Neural crest cell (in vitro differentiated cells): ENCODE measurements around the gene EPHA7. TPM values are rescaled to one million over a fixed set of nuclear protein-coding genes. Genes with fewer than 3 reads are reported as not detected.

Experiments
- DNase-seq: peaks from one replicate; pipeline ENCODE4 v3.0.0; 2021; ENCODE audit warnings: low read depth, mixed read lengths, low spot score
- H3K27ac Mint-ChIP-seq: one replicate; pipeline ENCODE4 v1.8.0; 2021; ENCODE audit warnings: mild to moderate bottlenecking, mixed read lengths; ENCODE audit not compliant: unreplicated experiment
- H3K27me3 Mint-ChIP-seq: 2 replicates; pipeline ENCODE4 v1.8.0; 2021; ENCODE audit warnings: low read depth, mild to moderate bottlenecking, mixed read lengths
- H3K36me3 Mint-ChIP-seq: 2 replicates; pipeline ENCODE4 v1.8.0; 2021; ENCODE audit warnings: low read depth, mild to moderate bottlenecking, mixed read lengths
- H3K4me1 Mint-ChIP-seq: 2 replicates; pipeline ENCODE4 v1.8.0; 2021; ENCODE audit warnings: mixed read lengths
- H3K4me3 Mint-ChIP-seq: one replicate; pipeline ENCODE4 v1.8.0; 2021; ENCODE audit warnings: mild to moderate bottlenecking, mixed read lengths
- H3K9me3 Mint-ChIP-seq: 2 replicates; pipeline ENCODE4 v1.8.0; 2021; ENCODE audit warnings: mixed read lengths
- CTCF ChIP-seq: fragments of 200-600 bp; sonication (generic); conservative IDR thresholded peaks from 2 replicates; pipeline ENCODE4 v1.5.0; 2021; ENCODE audit warnings: antibody characterized with exemption, mild to moderate bottlenecking
- total RNA-seq: library from RNA; stranded (reverse); gene quantifications from 2 replicates; pipeline ENCODE4 v1.2.1, GENCODE V29; 2021

EPHA7 gene
- total RNA-seq, 1 donor from 2014 or later = 35.8 TPM

DNA sequence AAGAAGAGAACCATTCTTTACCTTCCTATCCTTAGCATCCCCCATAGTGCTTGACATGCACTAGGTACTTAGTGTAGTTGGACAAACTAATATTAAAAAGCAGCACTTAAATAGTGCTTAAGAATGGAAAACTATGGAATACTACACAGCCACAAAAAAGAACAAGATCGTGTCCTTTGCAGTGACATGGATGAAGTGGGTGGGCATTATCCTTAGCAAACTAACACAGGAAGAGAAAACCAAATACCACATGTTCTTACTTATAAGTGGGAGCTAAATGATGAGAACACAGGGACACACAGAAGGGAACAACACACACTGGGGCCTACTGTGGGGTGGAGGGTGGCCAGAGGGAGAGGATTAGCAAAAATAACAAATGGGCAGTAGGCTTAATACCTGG, 66.8 kb downstream of the EPHA7 start:
- no peaks in the 10 kb centered on the region for H3K27me3 Mint-ChIP-seq
- H3K36me3 Mint-ChIP-seq = peaks cover 20% of the 10 kb centered on the region
- H3K27ac Mint-ChIP-seq = no peak overlapping the region
- no peak for DNase-seq
- no peak overlapping the region for H3K4me3 Mint-ChIP-seq
- no peak for TF ChIP-seq CTCF
- H3K4me1 Mint-ChIP-seq = no peaks in the 10 kb centered on the region
- H3K9me3 Mint-ChIP-seq = peaks cover 7% of the 10 kb centered on the region

GRCh38 chr6:93351222-93351621, 68.1 kb downstream of the EPHA7 start:
- Mint-ChIP-seq H3K27me3 (no peaks in the 10 kb centered on the region), H3K9me3 (peaks cover 7% of the 10 kb centered on the region), H3K4me3 (no peak overlapping the region), H3K36me3 (peaks cover 13% of the 10 kb centered on the region), H3K4me1 (no peaks in the 10 kb centered on the region), H3K27ac (no peak overlapping the region)
- no peak for DNase-seq
- TF ChIP-seq CTCF = no peak

DNA sequence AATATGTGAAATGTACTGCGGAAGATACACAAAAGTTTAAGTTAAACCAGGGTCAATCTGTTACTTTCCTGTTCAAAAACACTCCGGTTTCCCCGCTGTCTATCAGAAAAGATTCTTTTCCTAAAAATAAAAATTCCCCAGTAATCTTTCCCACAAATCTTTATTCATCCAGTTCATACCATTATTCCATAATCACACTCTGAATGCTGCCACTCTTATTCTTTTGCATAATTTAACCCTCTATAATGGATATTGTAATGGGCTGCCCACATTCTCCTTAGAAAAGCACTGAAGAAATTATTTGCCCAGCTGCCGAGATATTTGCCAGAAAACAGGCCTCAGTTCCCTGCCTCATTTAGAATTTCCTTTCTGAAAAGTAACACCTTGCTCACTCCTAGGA, 68.6 kb downstream of the EPHA7 start:
- Mint-ChIP-seq H3K36me3 (peaks cover 11% of the 10 kb centered on the region), H3K4me3 (no peak overlapping the region), H3K4me1 (no peaks in the 10 kb centered on the region), H3K27ac (no peak overlapping the region), H3K9me3 (peaks cover 7% of the 10 kb centered on the region), H3K27me3 (no peaks in the 10 kb centered on the region)
- no peak for TF ChIP-seq CTCF
- DNase-seq = no peak

DNA sequence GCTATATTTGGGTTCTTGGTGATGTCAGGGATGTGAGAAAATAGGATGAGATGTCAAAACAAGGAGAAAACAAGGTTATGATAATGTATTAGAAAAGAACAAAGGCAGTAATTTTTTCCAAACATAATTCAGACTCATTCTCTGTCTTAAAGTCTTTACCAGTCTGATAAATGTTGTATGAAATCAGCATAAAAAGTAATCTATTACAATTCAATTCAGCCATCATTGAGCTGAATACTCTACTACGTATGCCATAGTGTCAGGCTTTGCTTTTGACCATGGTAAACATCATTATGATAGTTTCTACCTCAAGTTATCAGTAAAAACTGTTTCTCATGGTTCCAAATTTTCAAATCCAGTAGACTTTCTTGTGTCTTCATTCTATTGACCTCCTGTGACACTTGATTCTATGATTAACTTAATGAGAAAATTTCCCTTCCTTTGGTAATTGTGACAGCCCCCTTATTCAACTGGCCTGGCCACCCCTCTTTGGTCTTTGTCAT, 75.0 kb downstream of the EPHA7 start:
- Mint-ChIP-seq H3K9me3 (no peaks in the 10 kb centered on the region), H3K36me3 (no peaks in the 10 kb centered on the region), H3K27me3 (no peaks in the 10 kb centered on the region), H3K27ac (no peak overlapping the region), H3K4me3 (no peak overlapping the region), H3K4me1 (no peaks in the 10 kb centered on the region)
- no peak for TF ChIP-seq CTCF
- no peak for DNase-seq

DNA sequence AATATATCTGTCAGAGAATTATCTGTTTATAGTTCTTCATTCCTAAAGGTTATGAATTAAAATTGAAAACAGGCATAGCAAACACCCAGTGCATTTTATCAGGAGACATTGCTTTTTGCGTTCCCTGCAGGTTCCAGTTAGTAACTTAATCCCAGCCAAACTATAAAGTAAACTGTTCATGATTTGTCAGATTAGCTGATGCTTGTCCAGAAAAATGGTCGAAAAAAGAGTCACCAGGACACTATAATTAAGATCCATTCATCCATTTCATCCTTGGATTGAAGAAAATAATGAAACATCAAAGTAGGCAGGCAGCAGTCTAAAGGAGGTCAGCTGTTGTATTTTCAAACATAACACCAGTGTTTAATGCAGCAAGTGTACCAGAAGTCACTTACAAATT, 75.9 kb downstream of the EPHA7 start:
- Mint-ChIP-seq H3K27ac (no peak overlapping the region), H3K4me3 (no peak overlapping the region), H3K36me3 (no peaks in the 10 kb centered on the region), H3K27me3 (no peaks in the 10 kb centered on the region), H3K9me3 (no peaks in the 10 kb centered on the region), H3K4me1 (no peaks in the 10 kb centered on the region)
- no peak for DNase-seq
- TF ChIP-seq CTCF = no peak
